ENCODE measurements around the gene CACNA2D4.

CACNA2D4 gene

DNA sequence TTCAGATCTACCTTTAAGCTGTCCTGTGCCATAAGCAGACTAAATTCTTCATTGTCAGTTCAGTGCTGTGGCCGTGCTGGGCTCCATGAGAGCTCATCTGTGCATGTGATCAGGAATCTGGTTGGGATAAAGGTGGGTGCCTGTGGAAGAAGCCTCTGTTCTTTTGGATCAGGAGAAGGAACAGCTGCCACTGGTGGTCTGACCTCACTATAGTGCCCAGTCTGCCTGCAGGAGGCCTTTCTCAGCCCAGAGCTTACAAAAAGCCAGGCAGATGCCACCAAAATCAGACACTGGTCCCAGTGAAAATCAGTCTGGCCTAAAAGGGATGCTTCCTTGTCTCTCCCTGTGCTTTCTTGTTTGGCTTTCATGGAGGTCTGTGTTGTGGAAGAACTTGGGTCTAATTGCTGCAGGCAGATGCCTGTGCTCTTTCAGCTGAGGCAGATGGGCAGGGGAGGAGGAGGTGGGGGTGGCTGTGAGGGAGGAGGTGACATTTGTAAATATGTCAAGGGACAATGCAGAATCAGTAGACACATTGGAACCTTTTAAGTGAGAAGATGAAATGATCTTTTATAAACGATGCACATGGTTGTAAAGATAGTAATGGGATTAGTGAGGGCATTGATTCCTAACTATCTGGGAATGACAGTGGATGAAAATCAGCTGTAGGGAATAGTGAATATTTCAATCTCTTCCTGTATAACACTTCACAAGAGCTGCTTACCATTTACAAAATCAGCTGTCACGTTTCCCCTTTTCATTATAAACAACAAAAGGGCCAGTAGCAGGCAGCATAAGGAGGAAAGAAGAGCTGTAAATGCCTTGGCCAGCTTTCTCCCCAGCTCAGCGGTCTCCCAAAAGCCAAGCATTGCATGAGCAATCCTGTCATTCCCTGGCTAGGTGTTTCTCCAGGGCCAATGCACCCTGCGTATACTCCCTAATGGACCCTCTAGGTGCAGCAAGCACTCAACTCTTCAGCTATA is 44.6 kb downstream of the CACNA2D4 start:
- TF ChIP-seq, protein P1, sequence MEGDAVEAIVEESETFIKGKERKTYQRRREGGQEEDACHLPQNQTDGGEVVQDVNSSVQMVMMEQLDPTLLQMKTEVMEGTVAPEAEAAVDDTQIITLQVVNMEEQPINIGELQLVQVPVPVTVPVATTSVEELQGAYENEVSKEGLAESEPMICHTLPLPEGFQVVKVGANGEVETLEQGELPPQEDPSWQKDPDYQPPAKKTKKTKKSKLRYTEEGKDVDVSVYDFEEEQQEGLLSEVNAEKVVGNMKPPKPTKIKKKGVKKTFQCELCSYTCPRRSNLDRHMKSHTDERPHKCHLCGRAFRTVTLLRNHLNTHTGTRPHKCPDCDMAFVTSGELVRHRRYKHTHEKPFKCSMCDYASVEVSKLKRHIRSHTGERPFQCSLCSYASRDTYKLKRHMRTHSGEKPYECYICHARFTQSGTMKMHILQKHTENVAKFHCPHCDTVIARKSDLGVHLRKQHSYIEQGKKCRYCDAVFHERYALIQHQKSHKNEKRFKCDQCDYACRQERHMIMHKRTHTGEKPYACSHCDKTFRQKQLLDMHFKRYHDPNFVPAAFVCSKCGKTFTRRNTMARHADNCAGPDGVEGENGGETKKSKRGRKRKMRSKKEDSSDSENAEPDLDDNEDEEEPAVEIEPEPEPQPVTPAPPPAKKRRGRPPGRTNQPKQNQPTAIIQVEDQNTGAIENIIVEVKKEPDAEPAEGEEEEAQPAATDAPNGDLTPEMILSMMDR (IDR thresholded peaks at IDR 0.05; ENCODE audit: low read depth, low read length), result no peak

DNA sequence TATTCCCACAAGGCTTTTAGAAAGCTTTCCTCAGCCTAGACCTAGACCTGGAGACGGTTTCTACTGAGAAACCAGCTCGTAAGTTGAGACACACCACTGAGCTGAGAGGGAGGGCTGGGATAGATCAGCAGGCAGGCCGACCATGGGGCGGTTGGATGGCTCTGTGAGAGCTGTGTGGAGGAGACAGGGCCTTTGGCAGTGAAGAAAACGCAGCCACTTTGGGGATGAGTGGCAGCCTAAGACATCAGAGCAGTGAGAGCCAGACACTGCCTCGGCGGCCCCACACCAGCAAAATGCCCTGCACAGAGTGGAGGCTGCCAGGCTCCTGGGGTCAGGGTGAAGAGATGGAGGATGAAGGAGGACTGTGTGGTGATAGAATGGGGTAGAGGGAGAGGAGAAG is 46.0 kb downstream of the CACNA2D4 start:
- no peak overlapping the region for H3K4me3 ChIP-seq (ENCODE audit: low read depth, low read length)
- TF ChIP-seq, protein P1 (IDR thresholded peaks at IDR 0.05; ENCODE audit: low read depth, low read length), result no peak

More for the DNA sequence above, 44.6 kb downstream of the CACNA2D4 start:
- H3K4me3 ChIP-seq (ENCODE audit: low read depth, low read length), result no peak overlapping the region

DNA sequence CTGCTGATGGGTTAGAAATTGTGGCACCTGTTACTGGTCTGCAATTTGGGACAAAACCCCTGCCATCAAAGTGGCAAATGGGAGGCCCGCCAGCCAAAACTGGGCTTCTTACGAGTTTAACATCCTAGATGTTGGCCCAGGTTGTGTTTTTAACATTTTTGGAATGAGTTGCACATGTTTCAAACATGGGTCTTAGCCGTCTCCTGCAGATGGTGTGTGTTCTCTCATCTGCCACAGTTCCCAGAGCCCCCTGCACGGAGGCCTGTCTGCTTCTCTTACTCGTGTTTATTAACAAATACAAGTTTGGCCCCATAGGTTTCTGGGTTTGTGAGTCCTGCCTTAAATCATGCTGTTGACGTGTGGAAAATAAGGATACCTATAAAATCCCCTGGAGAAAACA is 46.5 kb downstream of the CACNA2D4 start:
- TF ChIP-seq, protein P1 (IDR thresholded peaks at IDR 0.05; ENCODE audit: low read depth, low read length), result no peak
- no peak overlapping the region for H3K4me3 ChIP-seq (ENCODE audit: low read depth, low read length)

DNA sequence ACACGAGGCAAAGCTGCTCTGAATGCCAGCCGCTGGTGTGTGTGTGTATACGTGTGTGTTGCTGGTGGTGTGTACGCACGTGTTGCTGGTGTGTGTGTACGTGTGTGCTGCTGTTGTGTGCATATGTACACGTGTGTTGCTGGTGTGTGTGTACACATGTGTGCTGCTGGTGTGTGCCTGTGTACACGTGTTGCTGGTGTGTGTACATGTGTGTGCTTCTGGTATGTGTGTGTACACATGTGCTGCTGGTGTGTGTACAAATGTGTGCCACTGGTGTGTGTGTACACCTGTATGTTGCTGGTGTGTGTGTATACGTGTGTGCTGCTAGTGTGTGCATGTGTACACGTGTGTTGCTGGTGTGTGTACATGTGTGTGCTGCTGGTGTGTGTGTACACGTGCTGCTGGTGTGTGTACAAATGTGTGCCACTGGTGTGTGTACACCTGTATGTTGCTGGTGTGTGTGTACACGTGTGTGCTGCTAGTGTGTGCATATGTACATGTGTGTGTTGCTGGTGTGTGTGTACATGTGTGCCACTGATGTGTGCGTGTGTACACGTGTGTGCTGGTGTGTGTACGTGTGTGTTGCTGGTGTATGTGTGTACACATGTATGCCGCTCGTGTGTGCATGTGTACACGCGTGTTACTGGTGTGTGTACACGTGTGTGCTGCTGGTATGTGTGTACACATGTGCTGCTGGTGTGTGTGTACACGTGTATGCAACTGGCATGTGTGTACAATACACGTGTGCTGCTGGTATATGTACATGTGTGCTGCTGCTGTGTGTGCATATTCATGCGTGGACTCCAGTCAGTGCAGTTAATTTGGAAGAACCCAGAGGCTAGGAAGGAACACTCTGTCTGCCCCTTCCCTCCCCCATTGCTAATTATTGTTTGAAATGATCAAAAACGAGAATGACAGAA is 47.2 kb downstream of the CACNA2D4 start:
- TF ChIP-seq, protein P1 (IDR thresholded peaks at IDR 0.05; ENCODE audit: low read depth, low read length), result no peak
- H3K4me3 ChIP-seq (ENCODE audit: low read depth, low read length), result no peak overlapping the region

DNA sequence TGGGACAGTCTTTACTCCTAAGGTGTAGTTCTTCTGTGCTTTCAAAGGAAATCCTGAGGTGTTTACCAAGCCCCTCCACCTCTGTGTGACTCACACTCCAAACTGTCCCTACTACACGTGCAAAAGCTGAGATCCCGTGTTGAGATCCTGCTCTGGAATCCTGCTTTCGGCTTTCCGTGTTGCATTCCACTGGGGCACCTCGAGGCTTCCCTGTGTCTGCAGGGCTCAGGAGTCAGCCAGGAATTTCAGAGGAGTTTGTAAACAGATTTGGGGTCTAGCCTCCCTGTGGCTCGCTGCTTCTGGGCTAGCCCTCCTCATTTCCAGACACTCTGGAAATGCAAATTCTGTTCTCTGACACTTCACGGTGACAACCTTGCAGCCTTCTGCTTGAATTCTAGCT is 48.4 kb downstream of the CACNA2D4 start:
- TF ChIP-seq, protein P1 (IDR thresholded peaks at IDR 0.05; ENCODE audit: low read depth, low read length), result no peak
- H3K4me3 ChIP-seq (ENCODE audit: low read depth, low read length), result no peak overlapping the region

DNA sequence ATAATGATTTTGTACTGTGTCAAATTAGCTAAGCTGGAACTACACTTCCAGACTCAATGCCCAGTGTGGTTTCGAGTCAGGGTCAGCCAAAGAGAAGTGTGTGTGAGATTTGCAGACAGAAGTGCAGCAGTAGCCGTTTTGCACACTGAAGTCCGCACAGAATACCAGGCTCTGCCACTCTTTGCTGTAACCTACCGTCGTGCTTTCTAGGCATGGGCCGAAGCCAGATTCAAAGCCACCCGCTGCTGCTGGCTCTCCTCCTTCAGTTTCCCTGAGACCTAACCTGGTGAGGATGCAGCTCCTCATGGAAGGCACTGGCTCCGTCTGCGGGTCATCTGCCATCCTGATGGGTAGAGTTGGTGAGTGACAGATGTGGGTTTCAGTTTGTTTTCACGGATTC is 49.3 kb downstream of the CACNA2D4 start:
- TF ChIP-seq, protein P1 (IDR thresholded peaks at IDR 0.05; ENCODE audit: low read depth, low read length), result no peak
- no peak overlapping the region for H3K4me3 ChIP-seq (ENCODE audit: low read depth, low read length)
